K562 (cell line): ENCODE data around the gene CPT1A. TPM values are rescaled to one million over a fixed set of nuclear protein-coding genes. Genes with fewer than 3 reads are reported as not detected.

Experiments
- ATAC-seq: fragments of 200-7000 bp; cut with Tn5 transposase; 3 replicates; pipeline ENCODE4 v1.9.1; 2020; ENCODE audit warnings: moderate library complexity
- BruUV-seq: library from RNA; stranded (reverse); fragments of 400-500 nt; replicated peaks from 2 replicates; lab custom pipeline; 2021; lab: Mats Ljungman, UMichigan
- CTCF ChIA-PET: fragments of 300-600 bp; formaldehyde crosslinking; extraction: SDS; loops from one replicate; lab custom pipeline; 2021; ENCODE audit warnings: low intra/inter-chr PET ratio; lab: Yijun Ruan, JAX
- POLR2A ChIA-PET: fragments of 300-600, 350-650 bp; sonication (Branson Sonifier 250); formaldehyde crosslinking; extraction: SDS; loops from one replicate; lab custom pipeline; 2021; ENCODE audit warnings: antibody characterized with exemption, inconsistent platforms; lab: Yijun Ruan, JAX
- DNase-seq, 4 experiments: peaks; one replicate each; pipeline versions ENCODE4 v3.0.0 to v3.0.0-alpha.2; 2011 to 2018; ENCODE audit warnings: low spot score in 3 of 4, mixed read lengths in 3 of 4; ENCODE audit errors: extremely low read depth in 1 of 4
- FAIRE-seq: peaks from 2 replicates; lab custom pipeline; 2011; peaks lifted over from hg19 to GRCh38; lab: Jason Lieb, UNC
- H2AFZ ChIP-seq: 2 replicates; pipeline ENCODE4 v1.6.0; 2011; ENCODE audit warnings: low read depth, low read length, control low read depth, inconsistent platforms
- H3K27ac ChIP-seq: fragments of 200-600 bp; 3 replicates; pipeline ENCODE4 v1.8.0; 2011; ENCODE audit warnings: low read depth, mild to moderate bottlenecking, control low read depth, inconsistent platforms, low read length, moderate library complexity, mixed read lengths; ENCODE audit errors: extremely low read depth
- H3K27me3 ChIP-seq, 2 experiments: fragments of 300-600 bp in 1 of 2; 2 replicates in 1 of 2; 3 replicates in 1 of 2; pipeline versions ENCODE4 v1.6.0 to v1.8.0; 2011; ENCODE audit warnings: inconsistent platforms in 2 of 2, low read length in 2 of 2, mild to moderate bottlenecking in 1 of 2, mixed read lengths in 1 of 2, moderate library complexity in 1 of 2; ENCODE audit not compliant: control insufficient read depth in 2 of 2, insufficient read depth in 2 of 2
- H3K36me3 ChIP-seq: fragments of 300-600 bp; 3 replicates; pipeline ENCODE4 v1.8.0; 2011; ENCODE audit warnings: mild to moderate bottlenecking, low read length, inconsistent platforms; ENCODE audit not compliant: control insufficient read depth, insufficient read depth
- H3K4me1 ChIP-seq, 2 experiments: fragments of 200-600 bp in 1 of 2; replicated peaks in 1 of 2; 2 replicates in 1 of 2; 3 replicates in 1 of 2; pipeline versions ENCODE4 v1.5.1 to v1.8.0; 2011; ENCODE audit warnings: inconsistent platforms in 2 of 2, low read length in 2 of 2, mild to moderate bottlenecking in 1 of 2, mixed read lengths in 1 of 2, moderate library complexity in 1 of 2; ENCODE audit not compliant: control insufficient read depth in 2 of 2, insufficient read depth in 2 of 2
- H3K4me2 ChIP-seq: 2 replicates; pipeline ENCODE4 v1.6.1; 2011; ENCODE audit warnings: low read length, control low read depth, inconsistent platforms, mixed read lengths; ENCODE audit not compliant: insufficient read depth
- H3K4me3 ChIP-seq: fragments of 200-600 bp; sonication (generic), shearing (Covaris generic); 2 replicates; pipeline ENCODE4 v1.5.1; 2016; ENCODE audit warnings: control low read depth, inconsistent platforms
- H3K79me2 ChIP-seq: fragments of 200-600 bp; 3 replicates; pipeline ENCODE4 v1.8.0; 2011; ENCODE audit warnings: low read length, inconsistent platforms; ENCODE audit not compliant: control insufficient read depth, insufficient read depth
- H3K9ac ChIP-seq, 2 experiments: 2 replicates each; pipeline versions ENCODE4 v1.6.0 to v1.6.1; 2011; ENCODE audit warnings: low read depth in 2 of 2, low read length in 2 of 2, control low read depth in 1 of 2, inconsistent platforms in 1 of 2, mild to moderate bottlenecking in 1 of 2, mixed read lengths in 1 of 2; ENCODE audit not compliant: insufficient read depth in 1 of 2
- H3K9me1 ChIP-seq: one replicate; pipeline ENCODE4 v1.6.0; 2011; ENCODE audit warnings: inconsistent platforms, mild to moderate bottlenecking, low read length, moderate library complexity; ENCODE audit not compliant: control insufficient read depth, insufficient read depth
- H3K9me3 ChIP-seq: replicated peaks from 2 replicates; pipeline ENCODE4 v1.5.1; 2011; ENCODE audit warnings: low read depth, low read length, inconsistent platforms; ENCODE audit not compliant: control insufficient read depth, insufficient read depth
- H4K20me1 ChIP-seq: replicated peaks from 2 replicates; pipeline ENCODE4 v1.6.1; 2011; ENCODE audit warnings: low read length, inconsistent platforms, mixed read lengths; ENCODE audit not compliant: control insufficient read depth, insufficient read depth
- MAZ ChIP-seq, 2 experiments: fragments of 450-650 bp in 1 of 2; sonication (generic) in 1 of 2; formaldehyde crosslinking; IDR thresholded peaks in 1 of 2; conservative IDR thresholded peaks in 1 of 2; 2 replicates each; pipeline versions ENCODE4 v1.4.0 to v1.5.0; 2020; ENCODE audit warnings: mild to moderate bottlenecking in 1 of 2, missing genetic modification reagents in 1 of 2
- MXI1 ChIP-seq: IDR thresholded peaks from 2 replicates; pipeline ENCODE4 v1.6.1; 2011; ENCODE audit warnings: low read depth, mild to moderate bottlenecking, improper control_type of control experiment, low read length
- SETDB1 ChIP-seq: IDR thresholded peaks from one replicate; pipeline ENCODE4 v1.6.1; 2012; ENCODE audit warnings: low read length, control low read depth, inconsistent platforms
- YBX1 ChIP-seq: fragments of 450-650 bp; IDR thresholded peaks from 2 replicates; pipeline ENCODE4 v1.7.1; 2016; ENCODE audit warnings: mild to moderate bottlenecking
- ZNF354B ChIP-seq: fragments of 250-450 bp; sonication (Bioruptor Pico); IDR thresholded peaks from 2 replicates; pipeline ENCODE4 v1.4.0; 2020
- ZNF778 ChIP-seq: fragments of 450-650 bp; formaldehyde crosslinking; IDR thresholded peaks from 2 replicates; pipeline ENCODE4 v1.4.0; 2020; ENCODE audit warnings: mild to moderate bottlenecking, moderate library complexity
- WGBS: fragments of 100-300 bp; shearing (Covaris generic); methylation state at CpG from one replicate; pipeline ENCODE4 v1.1.6; 2016; ENCODE audit warnings: low coverage, mixed read lengths; ENCODE audit not compliant: insufficient coverage; ENCODE audit errors: missing lambda C conversion rate; 5-methylcytosine and 5-hydroxymethylcytosine counted together
- in situ Hi-C: fragments of 300-500 bp; cut with MboI; formaldehyde crosslinking; loops from 4 replicates; pipeline ENCODE4 v1.15.0; 2018; ENCODE audit warnings: inconsistent platforms, mixed read lengths
- intact Hi-C: fragments of 100-400 bp; cut with micrococcal nuclease; formaldehyde crosslinking; loops from 2 replicates; pipeline ENCODE4 v1.14.2; 2022
- polyA plus RNA-seq, 8 experiments: library from polyadenylated mRNA; depleted of rRNA in 4 of 8; stranded (reverse) in 5 of 8; unstranded in 3 of 8; fragments of >200 nt; fragmentation: Nextera tagmentation in 2 of 8; fragmentation: Illumina TruSeq in 1 of 8; extraction: Ambion mirVana in 2 of 8; extraction: Trizol in 1 of 8; gene quantifications; 2 replicates each; pipeline versions ENCODE4 v1.2.1 to v1.2.3, GENCODE V29; 2011 to 2014; ENCODE audit warnings: inconsistent platforms in 1 of 8, missing spikeins in 1 of 8
- total RNA-seq, 7 experiments: library from RNA; depleted of rRNA in 6 of 7; stranded (reverse); fragments of >200 nt in 6 of 7; fragmentation: Illumina TruSeq in 2 of 7; extraction: Trizol in 2 of 7; gene quantifications; 2 replicates each; pipeline versions ENCODE4 v1.2.1 to v1.2.3, GENCODE V29; 2011 to 2021; ENCODE audit warnings: low replicate concordance in 1 of 7
- TF ChIP-seq, protein P1 (sequence below): sonication (generic); formaldehyde crosslinking; IDR thresholded peaks from 2 replicates; pipeline ENCODE4 v1.9.0; 2022; ENCODE audit warnings: mild to moderate bottlenecking, missing genetic modification reagents
- TF ChIP-seq, protein P2 (sequence below): sonication (generic); formaldehyde crosslinking; IDR thresholded peaks from 2 replicates; pipeline ENCODE4 v1.8.1; 2023; ENCODE audit warnings: mild to moderate bottlenecking, missing genetic modification reagents

Gene CPT1A
- total and polyA plus RNA-seq, 9 of the 15 experiments (the other 6 are each of a cell fraction or from before 2014, with no cell fraction given) = 2.6 to 29.1 (median 12.3) TPM

DNA sequence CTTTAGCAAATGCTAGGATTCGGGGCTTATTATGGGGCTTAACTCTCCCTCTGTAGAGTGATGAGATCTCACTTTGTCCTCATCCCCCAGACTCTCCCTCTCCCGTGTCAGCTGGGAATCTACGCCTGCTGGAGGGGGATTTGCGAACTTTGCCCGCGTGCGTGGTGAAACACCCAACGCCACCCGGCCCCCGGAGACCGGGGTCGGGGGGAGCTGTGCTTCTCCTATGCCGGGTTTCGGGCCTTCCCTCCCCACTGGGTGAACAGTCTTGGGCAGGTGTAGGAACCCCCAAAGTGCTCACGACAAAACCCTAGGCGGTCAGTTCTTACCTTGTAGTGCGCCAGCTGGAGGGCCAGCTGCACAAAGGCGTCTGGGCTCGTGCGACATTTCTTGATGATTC is 68.8 kb downstream of the CPT1A start:
- Histone ChIP-seq H3K4me3 (no peak overlapping the region), H3K4me2 (no peak overlapping the region), H3K27me3 (no peaks in the 10 kb centered on the region), H3K9me3 (no peaks in the 10 kb centered on the region), H4K20me1 (no peaks in the 10 kb centered on the region), H3K4me1 (no peaks in the 10 kb centered on the region), H3K79me2 (no peaks in the 10 kb centered on the region), H2AFZ (no peak overlapping the region), H3K9ac (no peak overlapping the region), H3K27ac (no peak overlapping the region), H3K36me3 (peaks cover 46% of the 10 kb centered on the region; the same call in 1 of the 3 replicates), H3K9me1 (no peaks in the 10 kb centered on the region)
- in situ Hi-C loops = no loop called here
- intact Hi-C loops = no loop called here
- ChIA-PET POLR2A (no interaction called here), CTCF (no interaction called here)
- FAIRE-seq (no peak), ATAC-seq (no peak), DNase-seq (no peak)
- no TSS peak for BruUV-seq
- TF ChIP-seq ZNF354B (CRISPR knock-in tag) (no peak), SETDB1 (no peak), MAZ (CRISPR knock-in tag; conservative IDR thresholded peaks at IDR 0.05 in 1 of 2, IDR thresholded peaks at IDR 0.05 in 1 of 2) (no peak), MXI1 (no peak), YBX1 (no peak), ZNF778 (no peak)
- TF ChIP-seq, protein P1, sequence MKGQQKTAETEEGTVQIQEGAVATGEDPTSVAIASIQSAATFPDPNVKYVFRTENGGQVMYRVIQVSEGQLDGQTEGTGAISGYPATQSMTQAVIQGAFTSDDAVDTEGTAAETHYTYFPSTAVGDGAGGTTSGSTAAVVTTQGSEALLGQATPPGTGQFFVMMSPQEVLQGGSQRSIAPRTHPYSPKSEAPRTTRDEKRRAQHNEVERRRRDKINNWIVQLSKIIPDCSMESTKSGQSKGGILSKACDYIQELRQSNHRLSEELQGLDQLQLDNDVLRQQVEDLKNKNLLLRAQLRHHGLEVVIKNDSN (CRISPR knock-in tag) = no peak
- TF ChIP-seq, protein P2, sequence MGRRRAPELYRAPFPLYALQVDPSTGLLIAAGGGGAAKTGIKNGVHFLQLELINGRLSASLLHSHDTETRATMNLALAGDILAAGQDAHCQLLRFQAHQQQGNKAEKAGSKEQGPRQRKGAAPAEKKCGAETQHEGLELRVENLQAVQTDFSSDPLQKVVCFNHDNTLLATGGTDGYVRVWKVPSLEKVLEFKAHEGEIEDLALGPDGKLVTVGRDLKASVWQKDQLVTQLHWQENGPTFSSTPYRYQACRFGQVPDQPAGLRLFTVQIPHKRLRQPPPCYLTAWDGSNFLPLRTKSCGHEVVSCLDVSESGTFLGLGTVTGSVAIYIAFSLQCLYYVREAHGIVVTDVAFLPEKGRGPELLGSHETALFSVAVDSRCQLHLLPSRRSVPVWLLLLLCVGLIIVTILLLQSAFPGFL (CRISPR knock-in tag) = no peak
- WGBS = 88% methylated on average over 19 of the region's 20 CpGs
